ENCODE data around the gene GUCA1A.

DNA sequence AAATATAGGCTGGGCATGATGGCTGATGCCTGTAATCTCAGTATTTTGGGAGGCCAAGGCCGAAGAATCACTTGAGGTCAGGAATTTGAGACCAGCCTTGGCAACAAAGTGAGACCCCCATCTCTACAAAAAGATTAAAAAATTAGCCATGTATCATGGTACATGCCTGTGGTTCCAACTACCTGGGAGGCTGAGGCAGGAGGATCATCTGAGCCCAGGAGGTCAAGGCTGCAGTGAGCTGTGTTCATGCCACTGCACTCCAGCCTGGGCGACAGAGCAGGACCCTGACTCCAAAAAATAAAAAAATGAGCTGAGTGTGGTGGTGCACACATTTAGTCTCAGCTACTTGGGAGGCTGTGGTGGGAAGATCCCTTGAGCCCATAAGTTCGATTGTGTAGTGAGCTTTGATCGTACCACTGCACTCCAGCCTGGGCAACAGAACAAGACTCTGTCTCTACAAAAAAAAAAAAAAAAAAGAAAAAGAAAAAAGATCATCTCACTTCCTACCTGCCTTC is 31.7 kb downstream of the GUCA1A start:
- TF ChIP-seq, protein P1, sequence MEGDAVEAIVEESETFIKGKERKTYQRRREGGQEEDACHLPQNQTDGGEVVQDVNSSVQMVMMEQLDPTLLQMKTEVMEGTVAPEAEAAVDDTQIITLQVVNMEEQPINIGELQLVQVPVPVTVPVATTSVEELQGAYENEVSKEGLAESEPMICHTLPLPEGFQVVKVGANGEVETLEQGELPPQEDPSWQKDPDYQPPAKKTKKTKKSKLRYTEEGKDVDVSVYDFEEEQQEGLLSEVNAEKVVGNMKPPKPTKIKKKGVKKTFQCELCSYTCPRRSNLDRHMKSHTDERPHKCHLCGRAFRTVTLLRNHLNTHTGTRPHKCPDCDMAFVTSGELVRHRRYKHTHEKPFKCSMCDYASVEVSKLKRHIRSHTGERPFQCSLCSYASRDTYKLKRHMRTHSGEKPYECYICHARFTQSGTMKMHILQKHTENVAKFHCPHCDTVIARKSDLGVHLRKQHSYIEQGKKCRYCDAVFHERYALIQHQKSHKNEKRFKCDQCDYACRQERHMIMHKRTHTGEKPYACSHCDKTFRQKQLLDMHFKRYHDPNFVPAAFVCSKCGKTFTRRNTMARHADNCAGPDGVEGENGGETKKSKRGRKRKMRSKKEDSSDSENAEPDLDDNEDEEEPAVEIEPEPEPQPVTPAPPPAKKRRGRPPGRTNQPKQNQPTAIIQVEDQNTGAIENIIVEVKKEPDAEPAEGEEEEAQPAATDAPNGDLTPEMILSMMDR (IDR thresholded peaks at IDR 0.05), result no peak
- TF ChIP-seq POLR2A (IDR thresholded peaks at IDR 0.05), result no peak

Measured in right lobe of liver (tissue), 4 donors.